Rectal smooth muscle tissue (tissue), 1 donor: ENCODE measurements around the gene PVALB.

ENCODE experiments used
- H3K27ac ChIP-seq: one replicate; pipeline ENCODE4 v1.7.0; 2013; ENCODE audit warnings: low read depth, low read length, inconsistent platforms
- H3K27me3 ChIP-seq: one replicate; pipeline ENCODE4 v1.7.0; 2013; ENCODE audit warnings: low read length; ENCODE audit not compliant: control insufficient read depth, insufficient read depth
- H3K36me3 ChIP-seq: one replicate; pipeline ENCODE4 v1.7.0; 2013; ENCODE audit warnings: low read length; ENCODE audit not compliant: control insufficient read depth, insufficient read depth
- H3K4me1 ChIP-seq: one replicate; pipeline ENCODE4 v1.7.0; 2013; ENCODE audit warnings: low read length; ENCODE audit not compliant: control insufficient read depth, insufficient read depth
- H3K4me3 ChIP-seq: one replicate; pipeline ENCODE4 v1.7.0; 2013; ENCODE audit warnings: low read length
- H3K9ac ChIP-seq: one replicate; pipeline ENCODE4 v1.7.0; 2013; ENCODE audit warnings: low read length

PVALB gene

GRCh38 chr22:36798674-36799066 is 18.2 kb downstream of the PVALB start:
- Histone ChIP-seq H3K27me3 (no peaks in the 10 kb centered on the region), H3K36me3 (no peaks in the 10 kb centered on the region), H3K9ac (no peak overlapping the region), H3K4me3 (no peak overlapping the region), H3K27ac (no peak overlapping the region), H3K4me1 (no peaks in the 10 kb centered on the region)

- H3K4me1 ChIP-seq: no peaks in the 10 kb centered on the region
- H3K9ac ChIP-seq: no peak overlapping the region
- no peaks in the 10 kb centered on the region for H3K36me3 ChIP-seq
- H3K27me3 ChIP-seq: no peaks in the 10 kb centered on the region
- H3K27ac ChIP-seq: no peak overlapping the region
- H3K4me3 ChIP-seq: no peak overlapping the region
Observed at GRCh38 chr22:36797911-36798673, 18.7 kb downstream of the PVALB start.

- Histone ChIP-seq H3K27me3 (no peaks in the 10 kb centered on the region), H3K4me3 (no peak overlapping the region)
Observed at GRCh38 chr22:36797374-36797773, 19.5 kb downstream of the PVALB start.

GRCh38 chr22:36796552-36797175 is 20.2 kb downstream of the PVALB start:
- H3K4me3 ChIP-seq: no peak overlapping the region
- no peak overlapping the region for H3K9ac ChIP-seq
- H3K27ac ChIP-seq: no peak overlapping the region
- no peaks in the 10 kb centered on the region for H3K4me1 ChIP-seq
- no peaks in the 10 kb centered on the region for H3K36me3 ChIP-seq
- H3K27me3 ChIP-seq: no peaks in the 10 kb centered on the region

More at GRCh38 chr22:36797374-36797773, 19.5 kb downstream of the PVALB start:
- no peak overlapping the region for H3K9ac ChIP-seq
- H3K27ac ChIP-seq: no peak overlapping the region
- H3K36me3 ChIP-seq: no peaks in the 10 kb centered on the region
- no peaks in the 10 kb centered on the region for H3K4me1 ChIP-seq

- H3K4me3 ChIP-seq: no peak overlapping the region
- H3K27ac ChIP-seq: no peak overlapping the region
- no peaks in the 10 kb centered on the region for H3K4me1 ChIP-seq
- H3K9ac ChIP-seq: no peak overlapping the region
- H3K27me3 ChIP-seq: peaks cover 6% of the 10 kb centered on the region
- no peaks in the 10 kb centered on the region for H3K36me3 ChIP-seq
Observed at GRCh38 chr22:36795633-36796032, 21.2 kb downstream of the PVALB start.

GRCh38 chr22:36790648-36791047 is 26.2 kb downstream of the PVALB start:
- H3K27ac ChIP-seq: no peak overlapping the region
- H3K4me1 ChIP-seq: no peaks in the 10 kb centered on the region
- H3K36me3 ChIP-seq: no peaks in the 10 kb centered on the region
- no peak overlapping the region for H3K4me3 ChIP-seq
- H3K27me3 ChIP-seq: peaks cover 8% of the 10 kb centered on the region
- H3K9ac ChIP-seq: no peak overlapping the region

GRCh38 chr22:36787204-36787988 is 29.4 kb downstream of the PVALB start:
- Histone ChIP-seq H3K36me3 (no peaks in the 10 kb centered on the region), H3K27me3 (peaks cover 8% of the 10 kb centered on the region), H3K4me1 (peaks cover 1% of the 10 kb centered on the region), H3K9ac (no peak overlapping the region), H3K4me3 (no peak overlapping the region), H3K27ac (no peak overlapping the region)

GRCh38 chr22:36783743-36784142 is 33.1 kb downstream of the PVALB start:
- no peak overlapping the region for H3K9ac ChIP-seq
- no peak overlapping the region for H3K27ac ChIP-seq
- H3K36me3 ChIP-seq: no peaks in the 10 kb centered on the region
- H3K4me1 ChIP-seq: peaks cover 4% of the 10 kb centered on the region
- H3K4me3 ChIP-seq: no peak overlapping the region
- no peaks in the 10 kb centered on the region for H3K27me3 ChIP-seq

GRCh38 chr22:36781656-36782627 is 34.9 kb downstream of the PVALB start:
- peak overlapping the region; percentile 36 for H3K27ac ChIP-seq
- H3K9ac ChIP-seq: no peak overlapping the region
- H3K27me3 ChIP-seq: no peaks in the 10 kb centered on the region
- peaks cover 4% of the 10 kb centered on the region for H3K4me1 ChIP-seq
- no peak overlapping the region for H3K4me3 ChIP-seq
- no peaks in the 10 kb centered on the region for H3K36me3 ChIP-seq

GRCh38 chr22:36778020-36778419 is 38.8 kb downstream of the PVALB start:
- no peaks in the 10 kb centered on the region for H3K27me3 ChIP-seq
- H3K4me3 ChIP-seq: no peak overlapping the region
- no peak overlapping the region for H3K27ac ChIP-seq
- no peaks in the 10 kb centered on the region for H3K36me3 ChIP-seq
- H3K4me1 ChIP-seq: peaks cover 14% of the 10 kb centered on the region
- H3K9ac ChIP-seq: no peak overlapping the region

- Histone ChIP-seq H3K36me3 (no peaks in the 10 kb centered on the region), H3K4me3 (peak overlapping the region; percentile 4), H3K9ac (no peak overlapping the region), H3K27ac (peak overlapping the region; percentile 11), H3K4me1 (peaks cover 10% of the 10 kb centered on the region), H3K27me3 (no peaks in the 10 kb centered on the region)
Observed at GRCh38 chr22:36776722-36777121, 40.1 kb downstream of the PVALB start.
